HG03439 (cell line): Measurements from ENCODE around the gene TACR1.
"Not testable (repeated sequence)": the region's sequence is repeated elsewhere in the genome, so short reads cannot be mapped to it uniquely, and the experiment has no call there.

Experiments
- ATAC-seq: cut with Tn5 transposase; IDR thresholded peaks from one replicate; pipeline ENCODE4 v1.9.1; 2021; ENCODE audit warnings: mild to moderate bottlenecking, moderate library complexity; ENCODE audit not compliant: unreplicated experiment

The TACR1 gene

DNA sequence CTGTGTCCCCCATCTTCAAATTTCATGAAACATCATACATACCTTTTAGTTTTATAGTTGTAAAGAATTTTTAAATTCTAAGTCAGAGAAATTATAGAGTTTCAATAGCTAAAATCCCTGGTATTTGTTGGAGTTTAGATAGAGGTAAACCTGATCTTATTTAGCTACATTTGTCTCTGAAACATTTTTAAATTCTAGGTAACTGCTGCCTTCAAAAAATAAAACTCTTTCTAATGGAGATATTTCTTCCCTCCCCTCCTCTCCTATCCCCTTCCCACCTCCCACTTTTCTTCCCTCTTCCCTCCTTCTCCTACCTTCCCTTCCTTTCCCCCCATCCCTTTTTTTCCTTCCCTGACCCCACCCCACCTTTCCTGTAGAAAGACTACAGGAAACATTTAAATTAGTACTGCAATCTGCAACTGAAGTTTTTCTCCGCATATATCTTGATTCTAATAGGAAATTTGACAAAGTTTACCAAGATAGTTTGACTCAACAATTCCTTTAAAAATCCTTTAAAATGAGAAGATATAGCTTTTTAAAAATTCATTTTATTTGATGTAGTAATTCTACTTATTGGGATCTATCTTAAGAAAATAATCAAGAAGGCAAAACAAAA is 4.1 kb downstream of the TACR1 start:
- ATAC-seq: no peak

DNA sequence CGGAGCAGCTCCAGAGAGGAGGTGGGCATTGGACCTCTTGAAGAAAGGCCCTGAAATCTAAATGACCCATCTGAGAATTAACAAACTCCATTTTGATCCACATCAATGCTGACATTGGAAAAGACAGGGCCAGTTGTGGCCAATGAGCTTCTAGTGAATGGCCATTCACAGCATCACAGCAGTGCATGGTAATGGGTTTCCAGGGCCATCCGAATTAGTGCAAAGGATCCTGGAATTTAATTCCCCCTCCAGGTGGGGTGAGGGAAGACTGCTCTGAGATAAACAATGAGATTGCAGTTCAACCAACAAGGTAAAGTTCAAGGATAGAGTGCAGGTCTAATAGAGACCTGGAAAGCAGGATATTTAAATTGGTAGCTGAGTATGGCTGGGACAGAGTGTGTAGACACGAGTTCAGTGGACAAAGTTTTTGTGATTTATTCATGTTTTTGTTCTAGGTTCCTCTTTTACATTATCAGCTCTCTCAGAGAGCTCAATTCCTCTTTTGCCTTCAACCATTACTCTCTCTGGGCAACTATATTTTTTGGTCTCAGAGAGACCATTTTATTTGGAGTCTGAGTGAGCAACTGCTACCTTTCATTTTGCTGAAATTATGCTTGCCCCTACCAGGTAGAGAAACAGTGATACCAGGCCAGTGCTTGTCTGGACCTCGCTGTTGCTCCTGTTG is 5.0 kb downstream of the TACR1 start:
- no peak for ATAC-seq

DNA sequence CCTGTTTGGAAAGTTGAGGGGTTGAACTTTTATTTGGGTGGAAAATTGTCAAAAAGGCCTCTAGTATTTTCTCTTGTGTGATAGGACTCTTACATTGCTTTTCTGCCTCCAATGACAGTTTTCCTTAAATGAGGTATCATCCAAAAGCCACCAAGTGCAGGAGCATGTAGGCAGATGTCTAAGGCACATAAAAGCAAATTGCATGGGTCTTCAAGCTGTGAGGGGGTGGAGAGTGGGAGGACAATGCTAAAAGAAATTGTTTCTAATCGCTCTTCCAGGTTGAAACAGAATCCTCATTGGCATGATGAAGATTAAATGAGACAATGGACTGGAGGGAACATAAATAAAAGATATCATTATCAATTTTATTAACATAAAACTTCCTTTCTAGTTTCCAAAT is 6.8 kb downstream of the TACR1 start:
- no peak for ATAC-seq

DNA sequence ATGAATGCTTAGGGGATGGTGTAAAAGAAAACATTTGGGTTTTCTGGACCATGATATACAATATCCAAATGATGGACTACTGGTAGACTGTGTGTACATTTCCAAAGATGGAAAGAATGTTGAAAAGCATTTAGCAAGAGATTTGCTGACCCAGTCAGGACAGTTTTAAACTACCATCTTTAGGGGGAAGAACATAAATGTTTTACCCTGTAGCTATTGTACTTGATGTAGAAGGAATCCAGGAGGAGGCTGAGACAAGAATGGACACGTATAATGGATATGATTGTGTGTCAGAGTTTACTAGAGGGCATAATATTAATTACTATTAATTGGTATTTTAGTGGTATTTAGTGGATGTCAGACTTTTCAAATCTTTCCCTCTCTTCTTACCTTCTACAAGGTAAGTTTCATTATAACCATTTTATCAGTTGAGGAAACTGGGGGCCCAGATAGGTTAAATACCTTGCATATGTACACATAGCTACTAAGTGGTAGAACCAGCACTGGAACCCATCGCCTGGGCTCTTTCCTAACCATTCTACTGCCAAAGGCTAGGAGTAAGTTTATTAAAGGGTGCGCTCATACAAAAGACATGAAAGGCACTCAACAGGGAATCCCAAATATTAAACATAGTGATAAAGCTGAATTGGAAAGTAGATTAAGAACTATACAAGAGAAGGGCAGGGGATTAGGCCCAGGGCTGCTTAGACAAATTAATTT is 8.9 kb downstream of the TACR1 start:
- no peak for ATAC-seq

DNA sequence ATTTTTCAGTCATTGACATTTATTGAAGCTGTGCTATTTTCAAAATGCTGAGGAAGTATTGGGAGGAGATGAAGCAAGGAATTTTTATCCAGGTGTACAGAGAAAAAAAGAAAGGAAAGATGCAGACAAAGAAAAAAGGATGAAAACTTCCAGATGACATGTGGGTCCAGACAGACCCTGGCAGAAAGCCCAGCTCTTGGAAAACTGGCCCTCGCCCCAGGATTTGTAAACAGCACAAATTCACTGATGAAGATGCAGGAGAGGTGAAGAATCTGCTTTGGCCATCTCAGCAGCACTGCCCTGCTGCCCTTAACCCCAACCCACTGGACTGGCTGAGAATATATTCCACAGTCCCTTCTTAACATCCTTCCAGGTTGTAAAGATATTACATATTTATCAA is 12.5 kb downstream of the TACR1 start:
- no peak for ATAC-seq

DNA sequence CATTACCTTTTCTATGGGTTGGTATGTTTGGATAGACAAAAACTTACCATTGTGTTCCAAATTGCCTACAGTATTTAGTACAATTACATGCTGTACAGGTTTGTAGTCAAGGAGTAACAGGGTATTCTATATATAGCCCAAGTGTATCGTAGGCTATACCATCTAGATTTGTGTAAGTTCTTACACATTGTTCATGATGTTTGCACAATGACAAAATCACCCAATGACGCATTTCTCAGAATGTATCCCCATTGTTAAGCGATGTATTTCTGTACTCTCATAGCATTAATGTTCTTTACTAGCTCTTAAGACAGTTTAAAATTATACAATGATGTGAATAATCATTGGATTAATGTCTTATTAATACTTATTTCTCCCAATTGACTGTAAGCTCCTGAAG is 16.7 kb downstream of the TACR1 start:
- no peak for ATAC-seq

DNA sequence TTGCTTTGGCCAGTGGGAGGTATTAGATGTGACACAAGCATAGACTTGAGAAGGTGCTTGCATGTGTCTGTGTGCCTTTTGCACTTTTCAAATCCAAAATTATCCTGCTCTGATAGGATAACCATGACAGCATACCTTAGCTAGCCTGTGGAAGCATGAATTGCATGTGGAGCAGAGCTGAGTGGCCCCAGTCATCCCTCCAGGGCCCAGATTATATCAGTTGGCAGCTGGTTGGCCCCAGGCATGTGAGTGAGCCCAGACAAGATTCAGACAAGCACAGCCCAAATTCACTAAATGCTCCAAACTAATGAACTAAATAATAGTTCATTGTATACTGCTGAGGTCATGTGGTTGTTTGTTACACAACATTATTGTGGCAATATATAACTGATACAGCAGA is 18.8 kb downstream of the TACR1 start:
- no peak for ATAC-seq

DNA sequence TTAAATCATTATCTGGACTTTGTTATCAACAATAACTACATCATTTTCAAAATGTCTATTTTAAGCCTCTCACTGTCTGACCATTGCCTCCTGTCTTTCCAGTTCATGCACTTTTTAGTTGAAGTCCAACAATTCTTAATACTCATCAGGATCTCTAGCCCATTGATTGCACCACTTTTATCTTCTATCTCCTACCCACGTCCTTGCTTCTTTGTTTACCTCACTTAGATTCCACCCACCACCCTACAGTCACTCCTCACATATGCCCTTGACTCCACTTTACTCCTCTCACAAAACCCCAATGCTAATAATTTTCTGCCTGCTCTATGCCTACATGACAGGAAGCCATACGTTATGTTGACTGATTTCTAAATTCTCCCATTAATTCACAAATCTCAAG is 21.9 kb downstream of the TACR1 start:
- no peak for ATAC-seq

DNA sequence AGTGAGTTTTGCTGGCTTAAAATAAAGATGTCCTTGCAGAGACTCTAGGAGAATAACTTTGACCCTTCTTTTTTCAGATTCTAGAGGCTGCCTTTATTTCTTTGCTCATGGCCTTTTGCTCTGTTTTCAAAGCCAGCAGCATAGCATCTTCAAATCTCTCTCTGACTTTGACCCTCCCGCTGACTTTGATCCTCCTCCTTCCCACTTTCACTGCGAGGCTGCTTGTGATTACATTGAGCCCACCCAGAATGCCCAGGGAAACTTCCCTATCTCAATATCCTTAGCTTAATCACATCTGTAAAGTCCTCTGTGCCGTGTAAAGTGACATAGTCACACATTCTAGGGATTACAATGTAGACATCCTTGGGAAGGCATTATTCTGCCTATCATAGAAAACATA is 23.9 kb downstream of the TACR1 start:
- ATAC-seq: no peak

DNA sequence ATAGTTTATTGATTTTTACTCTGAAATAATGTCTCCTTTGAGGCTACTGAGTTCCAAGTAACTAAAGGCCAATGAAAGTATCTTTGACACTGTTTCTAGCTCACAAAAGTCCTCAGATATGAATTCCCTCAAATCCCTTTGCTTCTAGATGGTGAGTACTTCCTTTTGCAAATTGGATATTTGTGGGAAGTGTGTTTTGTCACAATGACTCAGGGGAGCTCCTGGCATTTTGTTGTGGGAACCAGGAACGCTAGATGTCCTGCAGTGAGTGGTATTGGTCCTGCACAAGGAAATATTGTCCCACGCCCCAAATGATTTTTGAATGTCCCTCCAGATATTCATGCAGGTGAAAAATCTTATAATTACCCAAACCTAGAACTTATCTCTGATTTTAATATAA is 24.3 kb downstream of the TACR1 start:
- ATAC-seq: no peak

DNA sequence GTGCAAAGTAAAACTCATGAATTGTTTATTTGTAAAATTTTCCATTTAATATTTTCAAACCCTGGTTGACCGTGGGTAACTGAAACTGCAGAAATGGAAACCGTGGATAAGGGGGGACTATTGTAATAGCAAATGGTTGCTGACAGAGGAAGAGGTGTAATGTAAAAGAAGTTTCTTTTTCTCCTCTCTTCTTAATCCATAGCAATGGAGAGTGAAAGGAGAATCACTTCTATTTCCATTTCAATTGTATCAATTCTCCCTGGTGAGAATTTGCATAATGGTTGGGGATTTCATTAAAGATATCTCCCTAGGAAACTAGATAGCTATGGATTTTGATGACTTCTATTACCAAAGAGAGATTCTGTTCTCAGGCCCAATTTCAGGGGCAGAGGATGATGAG is 24.8 kb downstream of the TACR1 start:
- ATAC-seq: no peak

DNA sequence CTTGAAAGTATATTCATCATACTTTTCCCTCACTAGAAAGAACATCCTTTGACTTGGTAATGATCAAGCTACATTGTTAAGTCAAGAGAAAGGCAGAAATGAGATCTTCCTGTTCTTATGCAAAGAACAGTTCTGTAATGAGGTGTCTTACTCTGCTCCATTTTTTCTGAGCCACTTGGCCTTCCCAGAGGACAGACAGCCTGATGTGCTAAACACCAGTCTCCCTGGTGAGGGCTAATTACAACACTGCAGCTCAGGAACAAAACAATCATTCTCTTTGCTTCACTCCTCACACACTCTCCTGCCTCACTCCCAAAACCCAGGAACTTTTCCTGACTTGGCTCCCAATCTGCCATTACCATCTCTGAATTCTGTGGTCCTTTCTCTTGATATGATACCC is 25.6 kb downstream of the TACR1 start:
- ATAC-seq: no peak

DNA sequence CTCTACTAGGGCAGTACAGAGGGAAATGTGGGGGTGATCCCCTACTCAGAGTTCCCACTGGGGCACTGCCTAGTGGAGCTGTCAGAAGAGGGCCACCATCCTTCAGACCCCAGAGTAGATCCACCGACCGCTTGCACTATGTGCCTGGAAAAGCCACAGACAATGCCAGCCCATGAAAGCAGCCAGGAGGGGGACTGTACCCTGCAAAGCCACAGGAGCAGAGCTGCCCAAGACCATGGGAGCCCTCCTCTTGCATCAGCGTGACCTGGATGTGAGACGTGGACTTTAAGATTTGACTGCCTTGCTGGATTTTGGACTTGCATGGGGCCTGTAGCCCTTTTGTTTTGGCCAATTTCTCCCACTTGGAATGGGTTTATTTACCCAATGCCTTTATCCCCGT is 27.9 kb downstream of the TACR1 start:
- ATAC-seq: not testable (repeated sequence)

DNA sequence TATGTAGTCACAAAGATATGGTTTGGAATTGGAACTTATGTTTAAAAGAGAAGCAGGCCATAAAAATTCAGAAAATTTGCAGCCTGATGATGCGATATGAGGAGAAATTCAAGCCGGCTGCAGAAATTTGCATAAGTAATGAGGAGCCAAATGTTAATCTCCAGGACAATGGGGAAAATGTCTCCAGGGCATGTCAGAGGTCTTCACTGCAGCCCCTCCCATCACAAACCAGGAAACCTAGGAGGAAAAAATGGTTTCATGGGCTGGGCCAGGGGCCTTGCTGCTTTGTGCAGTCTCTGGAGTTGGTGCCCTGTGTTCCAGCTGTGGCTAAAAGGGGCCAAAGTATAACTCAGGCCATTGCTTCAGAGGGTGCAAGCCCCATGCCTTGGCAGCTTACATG is 28.4 kb downstream of the TACR1 start:
- no peak for ATAC-seq

DNA sequence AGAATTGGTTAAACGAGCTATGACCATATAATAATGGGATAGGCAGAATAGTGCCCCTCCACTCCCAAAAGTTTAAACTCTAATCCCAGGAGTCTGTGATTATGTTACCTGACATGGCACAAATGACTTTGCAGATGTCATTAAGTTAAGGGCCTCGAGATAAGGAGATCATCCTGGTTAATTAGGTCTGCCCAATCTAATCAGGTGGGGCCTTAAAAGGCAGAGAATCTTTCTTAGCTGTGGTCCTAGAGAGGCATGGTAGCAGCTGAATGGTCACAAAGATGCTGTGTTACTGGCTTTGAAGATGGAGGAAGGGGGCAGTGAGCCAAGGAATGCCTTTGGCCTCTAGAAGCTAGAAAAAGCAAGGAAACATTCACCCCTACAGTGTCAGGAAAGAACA is 31.1 kb downstream of the TACR1 start:
- no peak for ATAC-seq

DNA sequence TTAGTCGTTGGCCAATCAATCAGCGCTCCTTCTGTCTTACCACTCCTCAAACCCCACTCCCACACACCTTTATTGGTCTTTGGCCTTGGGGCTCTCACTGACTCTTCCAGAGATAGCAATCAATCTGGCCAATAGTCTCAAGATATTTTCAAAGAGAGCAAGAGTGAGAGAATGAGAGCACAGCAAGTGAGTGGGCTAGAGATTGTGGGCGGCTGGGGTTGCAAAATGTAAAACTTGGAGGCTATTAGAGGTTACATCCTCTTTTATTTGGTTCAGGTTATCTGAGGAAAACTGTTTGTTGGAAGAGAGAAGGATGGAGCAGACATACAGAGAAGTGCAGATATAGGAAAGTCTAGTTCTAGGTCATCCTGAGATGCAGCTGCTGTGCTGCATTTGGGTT is 32.8 kb downstream of the TACR1 start:
- ATAC-seq: no peak

DNA sequence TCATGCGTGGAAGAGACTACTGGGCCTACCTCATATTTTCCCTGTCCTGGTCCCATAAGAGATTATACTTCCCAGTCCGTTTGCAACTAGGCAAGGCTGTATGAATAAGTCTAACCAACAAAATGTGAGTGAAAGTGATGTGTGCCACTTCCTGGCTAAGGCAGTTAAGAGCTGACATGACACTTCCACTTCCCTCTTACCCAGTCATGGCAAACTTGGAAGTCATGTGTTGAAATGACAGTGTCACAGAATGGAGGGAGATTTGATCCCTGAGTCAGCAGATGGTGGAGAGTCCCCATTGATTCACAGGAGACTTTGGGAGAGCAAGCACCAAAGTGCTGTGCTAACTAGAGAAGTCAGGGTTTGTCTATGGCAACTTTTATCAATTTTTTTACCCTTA is 36.4 kb downstream of the TACR1 start:
- ATAC-seq: no peak

DNA sequence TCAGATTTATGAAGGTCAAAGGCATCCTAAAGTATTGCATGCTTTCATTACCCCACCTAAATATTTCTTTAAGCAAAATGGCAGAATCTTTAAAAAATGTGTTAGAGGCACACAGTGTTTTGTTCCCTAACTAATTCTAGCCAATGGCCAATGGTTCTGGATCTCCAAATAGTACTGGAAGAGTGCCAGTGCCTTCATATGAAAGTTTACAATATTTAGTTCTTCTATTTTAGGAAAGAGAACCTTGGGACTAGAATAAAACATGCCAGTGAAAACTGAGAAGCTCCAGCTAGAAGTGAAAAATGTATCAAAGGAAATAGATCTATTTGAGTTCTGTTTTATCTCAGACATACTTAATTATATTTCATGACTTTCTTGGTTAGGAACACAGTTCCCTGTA is 37.1 kb downstream of the TACR1 start:
- no peak for ATAC-seq

DNA sequence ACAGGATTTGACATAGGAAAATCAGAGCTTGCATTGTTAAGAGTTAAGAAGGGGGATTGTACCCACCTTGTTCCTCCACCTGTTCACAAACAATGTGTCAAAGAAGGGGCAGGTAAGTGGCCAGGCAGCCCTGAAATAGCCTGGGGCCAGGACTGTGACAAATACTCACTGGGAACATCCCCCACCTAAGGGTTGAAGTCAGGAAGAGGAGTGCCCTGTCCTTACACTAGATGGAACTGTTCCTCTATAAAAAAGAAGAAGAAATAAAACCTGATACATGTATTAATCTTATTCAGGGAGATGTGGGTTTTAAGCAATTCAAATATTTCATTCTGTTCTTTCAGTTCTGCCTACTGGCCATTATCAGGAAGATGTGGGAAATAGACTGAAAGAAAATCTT is 41.9 kb downstream of the TACR1 start:
- no peak for ATAC-seq

DNA sequence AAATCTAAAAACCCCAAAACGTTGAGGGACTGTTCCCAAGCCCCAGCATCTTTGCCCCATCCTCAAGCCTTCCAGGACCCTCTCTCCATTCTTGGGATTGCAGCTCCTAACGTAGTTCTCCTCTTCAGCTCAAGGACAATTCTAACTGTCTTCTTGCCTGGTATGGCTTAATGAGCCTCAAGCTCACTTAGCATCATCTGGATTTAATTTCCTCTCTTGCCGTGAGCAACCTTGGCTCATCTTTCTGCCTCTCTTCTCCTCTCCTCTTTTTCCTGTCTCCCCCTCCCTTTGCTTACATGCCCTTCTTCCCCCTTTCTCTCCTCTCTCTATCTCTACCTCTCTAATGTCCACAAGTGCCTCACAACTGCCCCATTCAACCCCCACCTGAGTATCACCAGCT is 44.2 kb downstream of the TACR1 start:
- ATAC-seq: no peak

DNA sequence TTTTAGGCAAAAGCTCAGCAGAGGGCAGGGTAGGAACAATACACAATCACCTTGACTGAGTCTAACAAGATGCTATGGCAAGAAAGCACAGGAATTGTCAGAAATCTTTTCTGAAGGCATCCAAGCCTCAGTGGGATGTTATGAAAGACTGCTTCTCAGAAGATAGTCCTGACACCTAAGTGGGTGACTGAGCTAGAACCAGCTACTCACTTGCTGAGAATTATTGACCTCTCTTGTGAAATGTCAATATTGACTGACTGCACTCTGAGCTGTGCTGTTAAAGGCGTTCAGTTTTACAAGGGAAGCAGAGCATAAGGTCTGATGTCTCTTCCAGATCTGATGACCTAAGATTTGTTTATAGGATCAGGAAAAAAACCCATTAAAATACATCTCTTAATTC is 46.1 kb downstream of the TACR1 start:
- no peak for ATAC-seq

DNA sequence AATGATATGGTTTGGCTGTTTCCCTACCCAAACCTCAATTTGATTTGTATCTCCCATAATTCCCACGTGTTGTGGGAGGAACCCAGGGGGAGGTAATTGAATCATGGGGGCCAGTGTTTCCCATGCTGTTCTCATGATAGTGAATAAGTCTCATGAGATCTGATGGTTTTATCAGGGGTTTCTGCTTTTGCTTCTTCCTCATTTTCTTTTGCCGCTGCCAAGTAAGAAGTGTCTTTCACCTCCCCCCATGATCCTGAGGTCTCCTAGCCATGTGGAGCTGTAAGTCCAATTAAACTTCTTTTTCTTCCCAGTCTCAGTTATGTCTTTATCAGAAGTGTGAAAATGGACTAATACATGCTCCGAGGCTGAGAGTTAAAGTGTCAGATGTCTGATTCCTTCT is 47.1 kb downstream of the TACR1 start:
- not testable (repeated sequence) for ATAC-seq
